ENCODE data around the gene LZTS3. TPM values are rescaled to one million over a fixed set of nuclear protein-coding genes. Genes with fewer than 3 reads are reported as not detected.

Gene LZTS3
- total RNA-seq, 1 donor: 9.4 TPM

DNA sequence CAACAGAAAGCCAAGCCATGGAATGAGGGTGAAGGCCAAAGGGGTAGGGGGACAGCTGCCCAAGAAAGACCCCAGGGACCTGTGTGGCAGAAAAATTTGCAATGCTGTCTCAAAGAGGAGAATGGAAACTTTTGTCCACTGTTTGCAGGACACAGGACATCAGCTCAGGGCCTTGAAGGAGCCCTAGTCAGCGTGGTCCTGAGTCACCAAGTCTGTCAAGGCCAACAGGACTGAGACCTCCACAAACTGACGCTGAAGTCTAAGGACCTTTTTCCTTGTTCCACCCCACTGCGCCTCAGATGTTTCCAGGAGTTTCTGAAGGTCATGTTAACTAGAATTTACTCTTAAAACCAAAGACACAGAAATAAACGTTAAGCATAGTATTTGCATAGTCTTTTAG is 57.0 kb downstream of the LZTS3 start:
- no peak for DNase-seq (ENCODE audit: low read depth in 2 of 3, low spot score in 2 of 3)

DNA sequence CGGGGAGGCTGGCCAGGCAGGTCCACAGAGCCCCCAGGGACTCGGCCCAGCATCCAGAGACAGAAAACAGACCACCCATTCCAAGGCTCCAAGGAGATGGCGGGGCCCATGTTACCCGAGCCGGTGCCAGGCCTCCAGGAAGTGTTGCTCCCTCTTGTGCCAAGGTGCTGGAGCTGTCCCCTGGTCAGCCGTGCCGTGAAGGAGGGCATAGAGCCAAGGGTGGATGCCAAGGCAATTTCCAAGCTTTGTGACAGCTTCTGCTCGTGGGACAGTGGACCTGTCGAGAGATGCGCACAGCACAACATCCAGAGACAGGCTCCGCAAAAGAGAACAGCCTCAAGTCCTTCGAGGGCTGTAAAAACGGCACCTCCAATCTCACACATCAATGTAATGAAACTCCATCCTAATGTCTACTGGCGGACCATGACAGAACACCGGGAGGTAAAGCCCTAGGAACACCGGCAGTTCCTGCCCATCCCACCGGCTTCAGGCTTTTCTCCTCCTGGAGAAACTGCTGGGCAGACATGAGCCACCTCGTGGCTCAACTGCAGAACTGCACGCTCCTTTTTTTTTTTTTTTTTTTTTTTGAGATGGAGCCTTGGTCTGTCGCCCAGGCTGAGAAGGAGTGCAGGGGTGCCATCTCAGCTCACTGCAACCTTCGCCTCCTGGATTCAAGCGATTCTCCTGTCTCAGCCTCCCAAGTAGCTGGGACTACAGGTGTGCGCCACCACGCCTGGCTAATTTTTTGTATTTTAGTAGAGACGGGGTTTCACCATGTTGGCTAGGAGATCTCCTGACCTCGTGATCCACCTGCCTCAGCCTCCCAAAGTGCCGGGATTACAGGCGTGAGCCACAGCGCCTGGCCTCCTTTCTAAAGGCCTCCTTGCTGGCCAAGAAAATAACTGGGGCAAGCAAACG is 57.9 kb downstream of the LZTS3 start:
- peak in 1 of 3 donors; percentile 54 for DNase-seq (ENCODE audit: low read depth in 2 of 3, low spot score in 2 of 3)

Other genes starting within 250 kb of the LZTS3 start
- 0.54 TPM for gene GNRH2, start 129.9 kb downstream of the LZTS3 start, total RNA-seq
- 43.6 TPM for gene MRPS26, start 127.5 kb downstream of the LZTS3 start, total RNA-seq
- 1.6 TPM for gene OXT, start 101.9 kb downstream of the LZTS3 start, total RNA-seq
- gene AVP, start 88.8 kb downstream of the LZTS3 start, total RNA-seq: 81.3 TPM
- 16.2 TPM for gene FASTKD5, start 13.7 kb downstream of the LZTS3 start, total RNA-seq
- 13.7 TPM for gene UBOX5, start 13.7 kb downstream of the LZTS3 start, total RNA-seq
- 30.2 TPM for gene DDRGK1, start 31.1 kb upstream of the LZTS3 start, total RNA-seq
- 34.2 TPM for gene ITPA, start 35.9 kb upstream of the LZTS3 start, total RNA-seq
- 0.27 TPM for gene SLC4A11, start 65.6 kb upstream of the LZTS3 start, total RNA-seq
- gene DNAAF9, start 234.1 kb upstream of the LZTS3 start, total RNA-seq: 9.7 TPM